ENCODE data around the gene GMPPA.

The GMPPA gene

DNA sequence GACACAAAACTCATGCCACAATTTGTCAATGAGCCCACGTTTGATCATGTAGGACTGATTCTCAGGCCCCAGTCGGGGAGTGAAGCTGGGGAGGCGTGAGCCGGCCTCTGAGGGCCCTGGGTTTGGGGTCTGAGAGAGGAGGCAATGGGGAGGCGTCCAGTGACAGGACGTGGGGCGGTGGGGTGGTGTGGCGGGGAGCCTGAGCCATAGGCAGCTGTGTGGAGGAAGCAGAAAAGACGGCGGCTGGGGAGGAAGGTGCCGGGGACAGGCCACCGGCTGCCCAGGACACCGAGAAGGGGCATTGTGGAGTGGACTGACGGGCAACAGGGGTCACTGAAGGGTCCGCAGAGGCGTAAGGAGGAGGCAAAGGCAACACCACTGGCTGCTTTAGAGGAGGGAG is 37.7 kb downstream of the GMPPA start:
- no peaks in the 10 kb centered on the region for H3K9me3 ChIP-seq
- H3K27ac ChIP-seq, result no peak overlapping the region
- TF ChIP-seq, protein P1, sequence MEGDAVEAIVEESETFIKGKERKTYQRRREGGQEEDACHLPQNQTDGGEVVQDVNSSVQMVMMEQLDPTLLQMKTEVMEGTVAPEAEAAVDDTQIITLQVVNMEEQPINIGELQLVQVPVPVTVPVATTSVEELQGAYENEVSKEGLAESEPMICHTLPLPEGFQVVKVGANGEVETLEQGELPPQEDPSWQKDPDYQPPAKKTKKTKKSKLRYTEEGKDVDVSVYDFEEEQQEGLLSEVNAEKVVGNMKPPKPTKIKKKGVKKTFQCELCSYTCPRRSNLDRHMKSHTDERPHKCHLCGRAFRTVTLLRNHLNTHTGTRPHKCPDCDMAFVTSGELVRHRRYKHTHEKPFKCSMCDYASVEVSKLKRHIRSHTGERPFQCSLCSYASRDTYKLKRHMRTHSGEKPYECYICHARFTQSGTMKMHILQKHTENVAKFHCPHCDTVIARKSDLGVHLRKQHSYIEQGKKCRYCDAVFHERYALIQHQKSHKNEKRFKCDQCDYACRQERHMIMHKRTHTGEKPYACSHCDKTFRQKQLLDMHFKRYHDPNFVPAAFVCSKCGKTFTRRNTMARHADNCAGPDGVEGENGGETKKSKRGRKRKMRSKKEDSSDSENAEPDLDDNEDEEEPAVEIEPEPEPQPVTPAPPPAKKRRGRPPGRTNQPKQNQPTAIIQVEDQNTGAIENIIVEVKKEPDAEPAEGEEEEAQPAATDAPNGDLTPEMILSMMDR (IDR thresholded peaks at IDR 0.05), result no peak
- no peak overlapping the region for H3K4me3 ChIP-seq (ENCODE audit: low read depth in 1 of 2, low read length in 1 of 2)
- no peaks in the 10 kb centered on the region for H3K36me3 ChIP-seq
- H3K27me3 ChIP-seq, result peaks cover 68% of the 10 kb centered on the region
- peaks cover 0 to 2% of the 10 kb centered on the region in 2 experiments for H3K4me1 ChIP-seq (ENCODE audit: control insufficient read depth in 1 of 2, insufficient read depth in 1 of 2, low read depth in 1 of 2, low read length in 1 of 2)

DNA sequence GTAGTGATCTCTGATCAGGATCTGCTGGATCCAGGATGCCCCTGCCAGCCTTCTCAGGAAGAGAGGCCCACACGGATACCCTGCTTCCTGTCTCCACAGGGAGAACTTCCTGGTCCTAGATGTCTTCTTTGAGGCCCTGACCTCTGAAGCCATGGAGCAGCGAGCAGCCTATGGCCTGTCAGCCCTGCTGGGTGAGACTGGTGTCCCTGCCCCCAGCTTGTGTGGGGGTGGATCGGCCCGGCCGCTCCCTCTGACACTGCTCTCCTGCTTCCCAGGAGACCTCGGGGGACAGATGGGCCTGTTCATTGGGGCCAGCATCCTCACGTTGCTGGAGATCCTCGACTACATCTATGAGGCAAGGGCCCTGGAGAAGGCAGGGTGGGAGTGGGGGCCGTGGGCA is 38.3 kb downstream of the GMPPA start:
- H3K27ac ChIP-seq, result no peak overlapping the region
- H3K27me3 ChIP-seq, result peaks cover 68% of the 10 kb centered on the region
- TF ChIP-seq, protein P1 (IDR thresholded peaks at IDR 0.05), result no peak
- peaks cover 0 to 7% of the 10 kb centered on the region in 2 experiments for H3K4me1 ChIP-seq (ENCODE audit: control insufficient read depth in 1 of 2, insufficient read depth in 1 of 2, low read depth in 1 of 2, low read length in 1 of 2)
- H3K36me3 ChIP-seq, result no peaks in the 10 kb centered on the region
- H3K4me3 ChIP-seq (ENCODE audit: low read depth in 1 of 2, low read length in 1 of 2), result no peak overlapping the region
- H3K9me3 ChIP-seq, result no peaks in the 10 kb centered on the region

DNA sequence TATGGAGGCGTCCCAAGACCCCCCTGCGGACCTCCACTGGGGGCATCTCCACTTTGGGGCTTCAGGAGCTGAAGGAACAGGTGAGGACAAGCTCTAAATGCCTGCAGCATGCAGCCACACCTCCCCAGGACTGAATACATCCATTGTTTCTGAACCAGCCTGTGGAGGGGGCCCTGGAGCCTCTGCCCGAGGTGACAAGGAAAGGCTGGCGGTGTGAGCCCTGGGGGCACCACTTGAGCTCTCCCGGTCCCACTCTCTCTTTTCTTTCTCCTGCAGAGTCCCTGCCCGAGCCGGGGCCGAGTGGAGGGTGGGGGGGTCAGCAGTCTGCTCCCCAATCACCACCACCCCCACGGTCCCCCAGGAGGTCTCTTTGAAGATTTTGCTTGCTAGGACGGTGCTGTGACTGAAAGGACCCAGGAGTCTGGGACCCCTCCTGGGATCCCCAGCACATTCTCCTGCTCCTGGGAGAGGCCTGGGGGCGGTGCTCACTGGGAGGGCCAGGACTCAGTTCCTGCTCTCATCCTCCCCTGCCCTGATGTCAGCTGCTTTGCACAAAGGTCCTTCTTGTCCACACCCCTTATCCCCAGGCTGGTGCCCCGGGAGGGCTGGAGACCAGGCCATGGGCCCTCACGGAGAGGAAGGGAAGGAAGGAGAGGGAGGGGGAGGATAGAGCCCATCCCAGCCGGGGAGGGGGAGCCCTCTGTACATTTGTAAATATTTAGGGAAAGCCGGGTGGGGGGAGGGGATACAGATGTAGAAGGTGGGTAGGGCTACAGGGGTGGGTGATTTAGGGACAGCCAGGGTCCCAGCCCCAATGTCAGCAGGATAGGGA is 39.2 kb downstream of the GMPPA start:
- no peaks in the 10 kb centered on the region for H3K36me3 ChIP-seq
- no peak overlapping the region for H3K27ac ChIP-seq
- no peak overlapping the region for H3K4me3 ChIP-seq (ENCODE audit: low read depth in 1 of 2, low read length in 1 of 2)
- H3K9me3 ChIP-seq, result no peaks in the 10 kb centered on the region
- H3K4me1 ChIP-seq (ENCODE audit: control insufficient read depth in 1 of 2, insufficient read depth in 1 of 2, low read depth in 1 of 2, low read length in 1 of 2), result peaks cover 4 to 9% of the 10 kb centered on the region in 2 experiments
- TF ChIP-seq, protein P1 (IDR thresholded peaks at IDR 0.05), result no peak
- H3K27me3 ChIP-seq, result peaks cover 68% of the 10 kb centered on the region

DNA sequence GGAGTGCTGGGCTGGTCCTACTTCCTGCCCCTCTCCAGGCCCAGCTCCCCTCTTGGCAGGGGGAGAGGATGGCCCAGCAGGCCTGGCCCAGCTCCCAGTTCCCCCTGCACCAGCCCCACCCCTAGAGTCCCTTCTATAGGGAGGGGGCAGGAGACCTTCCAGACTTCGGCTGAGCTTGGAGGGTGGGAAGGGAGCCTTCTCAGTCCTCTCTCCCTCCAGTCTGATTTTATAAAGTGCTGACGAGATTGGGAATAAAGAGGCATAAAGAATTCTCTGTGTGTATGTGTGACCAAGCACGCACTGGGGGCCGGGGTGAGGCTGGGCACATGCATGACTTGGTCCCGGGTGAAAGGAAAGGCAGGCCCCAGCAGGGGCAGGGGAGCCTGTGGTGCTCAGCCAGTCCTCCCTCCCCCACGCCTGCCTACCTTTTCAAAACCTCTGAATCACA is 39.8 kb downstream of the GMPPA start:
- peaks cover 8 to 16% of the 10 kb centered on the region in 2 experiments for H3K4me1 ChIP-seq (ENCODE audit: control insufficient read depth in 1 of 2, insufficient read depth in 1 of 2, low read depth in 1 of 2, low read length in 1 of 2)
- no peaks in the 10 kb centered on the region for H3K9me3 ChIP-seq
- TF ChIP-seq, protein P1 (IDR thresholded peaks at IDR 0.05), result no peak
- peaks cover 70% of the 10 kb centered on the region for H3K27me3 ChIP-seq
- H3K4me3 ChIP-seq (ENCODE audit: low read depth in 1 of 2, low read length in 1 of 2), result no peak overlapping the region
- no peaks in the 10 kb centered on the region for H3K36me3 ChIP-seq
- H3K27ac ChIP-seq, result no peak overlapping the region

DNA sequence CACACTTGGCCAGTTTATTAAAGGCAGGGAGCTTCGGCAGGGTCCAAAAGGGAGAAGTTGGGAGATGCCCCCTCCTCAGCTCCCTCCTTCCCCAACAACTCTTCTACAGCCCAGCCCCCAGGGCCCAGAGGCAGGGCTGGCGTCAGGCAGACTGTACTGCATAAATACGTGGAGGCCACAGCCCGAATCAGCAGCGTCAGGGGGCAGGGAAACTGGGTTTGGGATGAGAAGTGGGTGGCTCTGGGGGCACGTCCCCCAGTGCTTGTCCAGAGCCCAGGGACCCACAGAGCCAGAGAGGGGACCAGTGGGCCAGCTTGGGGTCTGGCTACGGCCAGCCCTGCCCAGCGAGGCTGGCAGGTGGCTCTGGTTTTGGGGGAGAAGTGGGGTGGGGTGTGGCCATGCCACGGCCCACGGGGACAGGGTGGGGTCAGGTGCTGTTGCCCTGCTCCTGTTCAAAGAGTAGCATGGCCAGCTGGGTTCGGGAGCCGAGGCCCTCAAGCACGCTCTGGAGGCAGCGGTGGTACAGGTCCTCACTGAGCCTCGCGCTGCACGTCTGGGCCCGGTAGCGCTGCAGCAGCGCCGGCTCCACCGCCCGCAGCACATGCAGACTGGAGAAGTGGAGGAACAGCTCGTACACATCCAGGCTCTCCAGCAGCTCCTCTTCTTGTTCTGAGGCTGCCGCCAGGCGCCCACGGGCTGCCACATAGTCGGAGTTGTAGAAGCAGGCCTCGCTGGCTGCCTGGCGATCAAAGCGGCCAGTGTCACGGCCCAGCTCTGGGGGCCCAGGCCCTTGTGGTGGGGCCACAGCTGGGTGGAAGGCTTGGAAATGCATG is 40.5 kb downstream of the GMPPA start:
- Histone ChIP-seq H3K4me1 (ENCODE audit: control insufficient read depth in 1 of 2, insufficient read depth in 1 of 2, low read depth in 1 of 2, low read length in 1 of 2) (peaks cover 13 to 22% of the 10 kb centered on the region in 2 experiments), H3K4me3 (ENCODE audit: low read depth in 1 of 2, low read length in 1 of 2) (no peak overlapping the region), H3K27ac (no peak overlapping the region), H3K36me3 (no peaks in the 10 kb centered on the region), H3K27me3 (peaks cover 73% of the 10 kb centered on the region), H3K9me3 (no peaks in the 10 kb centered on the region)
- TF ChIP-seq, protein P1 (IDR thresholded peaks at IDR 0.05), result no peak

Measured in neutrophil (primary cell).